ENCODE measurements around the gene FADD.

GRCh38 chr11:70255477-70256116, 52.5 kb downstream of the FADD start:
- no peak for TF ChIP-seq ESRRA (IDR thresholded peaks at IDR 0.05; ENCODE audit: borderline replicate concordance, low read length)
- TF ChIP-seq JUN (IDR thresholded peaks at IDR 0.05): no peak

Measured in A549 (cell line).